Cardiac muscle cell (in vitro differentiated cells and primary cell): Measurements from ENCODE around the gene LRP8. TPM values are rescaled to one million over a fixed set of nuclear protein-coding genes. Genes with fewer than 3 reads are reported as not detected.

Source experiments
- DNase-seq, 2 donors: peaks; one replicate each; pipeline versions ENCODE4 v3.0.0 to v3.0.0-alpha.2; 2010 to 2017; ENCODE audit warnings: low read depth in 1 of 2, low spot score in 1 of 2
- H3K27ac ChIP-seq: fragments of 200-600 bp; sonication (generic); 2 replicates; pipeline ENCODE4 v1.5.1; 2016
- H3K27me3 ChIP-seq: fragments of 200-600 bp; sonication (generic); 2 replicates; pipeline ENCODE4 v1.6.0; 2016; ENCODE audit warnings: control low read depth
- H3K36me3 ChIP-seq: fragments of 200-600 bp; sonication (generic); 2 replicates; pipeline ENCODE4 v1.5.1; 2016; ENCODE audit warnings: control low read depth
- H3K4me1 ChIP-seq: fragments of 200-600 bp; sonication (generic); 2 replicates; pipeline ENCODE4 v1.8.1; 2017; ENCODE audit warnings: low read depth, mild to moderate bottlenecking, mixed run types
- H3K4me3 ChIP-seq: fragments of 200-600 bp; sonication (generic); 2 replicates; pipeline ENCODE4 v1.5.1; 2016; ENCODE audit warnings: mild to moderate bottlenecking
- H3K9me3 ChIP-seq: fragments of 200-600 bp; sonication (generic); 2 replicates; pipeline ENCODE4 v1.5.1; 2017; ENCODE audit warnings: low read depth, mild to moderate bottlenecking, control low read depth
- polyA plus RNA-seq: library from polyadenylated mRNA; unstranded; fragments of >200 nt; fragmentation: Nextera tagmentation; extraction: Ambion mirVana; gene quantifications from 2 replicates; pipeline ENCODE4 v1.2.1, GENCODE V29; 2016
- total RNA-seq: library from RNA; depleted of rRNA; stranded (reverse); fragments of >200 nt; gene quantifications from 2 replicates; pipeline ENCODE4 v1.2.3, GENCODE V29; 2016
- TF ChIP-seq, protein P1 (sequence below): IDR thresholded peaks from 2 replicates; pipeline ENCODE4 v1.5.1; 2012; ENCODE audit warnings: low read depth, mild to moderate bottlenecking, low read length

Gene LRP8
- total and polyA plus RNA-seq, 2 experiments from 2014 or later = 5.4 to 9.7 TPM

DNA sequence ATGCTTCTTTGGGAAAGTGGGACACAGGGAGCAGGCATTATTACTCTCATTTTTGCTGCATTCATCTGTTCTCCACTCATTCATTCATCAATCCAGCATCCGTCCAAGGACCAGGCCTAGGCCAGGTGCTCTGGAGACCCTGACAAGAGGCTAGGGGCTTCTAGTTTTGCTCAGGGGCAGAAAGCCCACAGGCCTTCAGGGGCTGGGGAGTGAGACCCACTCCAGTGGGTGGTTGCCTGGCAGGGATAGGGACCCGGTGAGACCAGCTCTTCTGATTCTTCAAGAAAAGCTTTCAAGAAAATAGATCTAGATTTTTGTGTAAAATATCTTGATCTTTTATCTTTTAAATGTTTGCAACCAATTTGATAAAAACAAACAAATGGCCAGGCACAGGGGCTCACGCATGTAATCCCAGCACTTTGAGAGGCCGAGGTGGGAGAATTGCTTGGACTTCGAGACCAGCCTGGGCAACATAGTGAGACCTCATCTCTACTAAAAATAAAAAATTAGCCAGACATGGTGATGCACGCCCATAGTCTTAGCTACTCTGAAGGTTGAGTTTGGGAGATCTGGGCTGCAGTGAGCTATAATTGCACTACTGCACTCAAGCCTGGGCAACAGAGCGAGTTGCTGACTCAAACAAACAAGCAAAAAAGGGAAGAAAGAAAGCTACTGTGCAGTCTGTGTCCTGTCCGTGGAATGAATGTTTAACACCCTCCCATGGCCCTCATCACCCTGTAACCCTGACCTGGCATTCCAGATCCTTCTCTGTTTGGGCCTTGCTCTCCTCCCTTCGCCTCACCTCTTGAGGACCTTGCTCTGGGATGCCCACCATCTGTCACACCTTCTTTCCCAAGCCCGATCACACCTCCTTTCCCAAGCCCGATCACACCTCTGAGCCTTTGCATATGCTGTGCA, 17.3 kb upstream of the LRP8 start:
- no peak for DNase-seq
- TF ChIP-seq, protein P1, sequence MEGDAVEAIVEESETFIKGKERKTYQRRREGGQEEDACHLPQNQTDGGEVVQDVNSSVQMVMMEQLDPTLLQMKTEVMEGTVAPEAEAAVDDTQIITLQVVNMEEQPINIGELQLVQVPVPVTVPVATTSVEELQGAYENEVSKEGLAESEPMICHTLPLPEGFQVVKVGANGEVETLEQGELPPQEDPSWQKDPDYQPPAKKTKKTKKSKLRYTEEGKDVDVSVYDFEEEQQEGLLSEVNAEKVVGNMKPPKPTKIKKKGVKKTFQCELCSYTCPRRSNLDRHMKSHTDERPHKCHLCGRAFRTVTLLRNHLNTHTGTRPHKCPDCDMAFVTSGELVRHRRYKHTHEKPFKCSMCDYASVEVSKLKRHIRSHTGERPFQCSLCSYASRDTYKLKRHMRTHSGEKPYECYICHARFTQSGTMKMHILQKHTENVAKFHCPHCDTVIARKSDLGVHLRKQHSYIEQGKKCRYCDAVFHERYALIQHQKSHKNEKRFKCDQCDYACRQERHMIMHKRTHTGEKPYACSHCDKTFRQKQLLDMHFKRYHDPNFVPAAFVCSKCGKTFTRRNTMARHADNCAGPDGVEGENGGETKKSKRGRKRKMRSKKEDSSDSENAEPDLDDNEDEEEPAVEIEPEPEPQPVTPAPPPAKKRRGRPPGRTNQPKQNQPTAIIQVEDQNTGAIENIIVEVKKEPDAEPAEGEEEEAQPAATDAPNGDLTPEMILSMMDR = no peak
- Histone ChIP-seq H3K9me3 (no peaks in the 10 kb centered on the region), H3K4me3 (no peak overlapping the region), H3K4me1 (peaks cover 6% of the 10 kb centered on the region), H3K36me3 (no peaks in the 10 kb centered on the region), H3K27me3 (no peaks in the 10 kb centered on the region), H3K27ac (no peak overlapping the region)

DNA sequence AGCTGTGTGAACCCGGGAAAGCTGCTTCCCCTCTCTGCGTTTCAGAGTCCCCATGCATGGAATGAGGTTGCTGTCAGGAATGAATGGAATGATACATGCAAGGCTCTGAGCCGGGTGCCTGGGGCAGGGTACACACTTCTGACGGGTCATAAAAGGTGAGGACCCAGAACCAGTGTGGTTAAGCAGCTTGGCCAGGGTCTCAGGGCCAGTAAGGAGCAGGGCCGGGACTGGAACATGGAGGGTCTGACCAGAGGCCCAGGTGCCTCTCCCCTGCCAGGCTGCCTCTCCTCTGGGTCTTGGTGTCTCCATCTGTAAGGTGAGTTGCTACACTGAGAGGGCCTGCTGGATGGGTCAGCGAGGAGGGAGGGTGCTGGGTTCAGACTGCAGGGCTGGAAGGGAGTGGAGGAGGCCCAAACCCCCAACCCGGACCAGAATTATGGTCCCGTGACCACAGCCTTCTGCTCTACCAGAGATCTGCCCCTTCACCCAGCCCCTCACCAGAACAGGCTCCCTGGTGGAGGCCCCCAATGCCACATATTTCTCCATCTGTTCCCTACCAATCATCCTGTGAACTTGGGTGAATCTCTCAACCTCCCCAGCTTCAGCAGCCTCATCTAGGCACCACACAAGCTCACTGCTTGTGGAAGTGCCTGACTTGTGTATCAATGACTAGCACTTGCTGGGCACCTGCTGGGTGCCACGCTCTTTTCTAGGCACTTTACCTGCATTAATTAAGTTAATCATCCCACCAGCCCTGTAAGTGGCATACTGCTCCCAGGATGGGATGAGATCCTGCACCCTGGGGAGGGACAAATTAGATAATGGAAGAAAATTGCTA, 16.2 kb upstream of the LRP8 start:
- no peaks in the 10 kb centered on the region for H3K9me3 ChIP-seq
- H3K36me3 ChIP-seq = no peaks in the 10 kb centered on the region
- DNase-seq = no peak
- H3K4me3 ChIP-seq = no peak overlapping the region
- no peaks in the 10 kb centered on the region for H3K27me3 ChIP-seq
- TF ChIP-seq, protein P1 = no peak
- H3K4me1 ChIP-seq = peaks cover 6% of the 10 kb centered on the region
- H3K27ac ChIP-seq = no peak overlapping the region

DNA sequence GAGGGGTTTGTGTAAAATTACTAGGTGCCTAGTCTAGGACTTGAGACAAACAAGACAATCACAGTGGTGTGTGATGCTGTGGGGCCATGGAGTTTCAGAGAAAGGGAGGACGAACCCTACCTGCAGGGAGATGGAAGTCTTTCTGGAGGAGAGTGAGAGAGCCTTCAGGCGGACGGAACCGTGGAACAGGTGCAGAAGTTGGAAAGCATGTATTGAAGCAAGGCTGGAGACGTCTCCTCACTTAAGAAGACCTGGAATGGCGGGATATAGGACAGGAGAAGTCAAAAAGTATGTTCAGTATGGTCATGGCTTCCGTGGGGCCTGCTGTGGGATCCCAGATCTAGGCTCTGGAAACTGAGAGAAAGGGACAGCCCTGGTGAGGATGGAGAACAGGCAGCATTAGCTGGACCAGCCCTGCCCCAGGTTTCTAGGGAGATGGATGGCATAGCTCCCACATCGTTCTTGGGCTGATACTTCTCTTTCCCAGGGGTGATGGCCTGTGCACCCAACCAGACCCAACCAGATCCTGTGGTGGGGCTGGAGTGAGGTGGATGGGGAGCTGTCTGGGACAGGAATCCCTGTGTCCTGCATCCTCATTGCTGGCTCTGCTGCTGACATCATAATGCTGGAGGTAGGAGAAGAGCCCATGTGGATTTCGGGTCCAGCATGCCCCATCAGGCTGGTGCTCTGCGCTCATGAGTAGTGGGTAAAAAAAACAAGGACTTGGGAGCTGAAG, 15.0 kb upstream of the LRP8 start:
- Histone ChIP-seq H3K27ac (no peak overlapping the region), H3K4me1 (no peaks in the 10 kb centered on the region), H3K9me3 (no peaks in the 10 kb centered on the region), H3K4me3 (no peak overlapping the region), H3K36me3 (no peaks in the 10 kb centered on the region), H3K27me3 (peaks cover 4% of the 10 kb centered on the region)
- TF ChIP-seq, protein P1 = no peak
- DNase-seq = no peak

DNA sequence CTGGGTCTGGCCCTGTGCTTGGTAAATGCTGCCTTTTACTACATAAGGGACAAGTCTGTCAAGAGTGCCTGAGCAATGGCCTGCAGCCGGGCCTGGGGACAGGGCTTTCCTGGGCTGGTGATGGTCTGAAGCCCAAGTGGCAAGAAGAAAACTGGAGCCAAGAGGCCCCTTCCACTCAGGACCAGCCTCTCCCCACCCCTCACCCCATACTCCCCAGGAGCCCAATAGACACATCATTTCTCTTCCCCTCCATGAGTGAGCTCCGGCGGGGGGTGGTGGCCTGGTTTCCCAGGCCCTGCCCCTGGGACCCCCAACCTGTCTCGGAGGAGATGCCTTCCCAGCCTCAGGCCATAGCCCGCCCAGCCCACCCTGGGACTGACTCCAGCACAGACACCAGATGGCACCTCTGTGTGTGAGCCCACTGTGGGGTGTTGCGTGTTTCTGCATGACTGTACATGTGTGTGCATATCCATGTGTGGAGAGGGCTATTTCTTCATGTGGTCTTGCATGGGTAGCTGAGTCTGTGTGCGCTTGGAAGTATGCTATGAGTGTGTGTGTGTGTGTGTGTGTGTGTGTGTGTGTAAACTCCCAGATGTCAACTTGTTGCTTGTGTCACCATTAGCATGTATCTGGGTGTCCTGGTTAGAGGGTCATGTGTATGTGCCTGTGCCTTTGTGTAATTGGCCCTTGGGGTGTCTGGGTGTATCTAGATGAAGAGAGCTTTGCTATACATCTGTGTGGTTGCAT, 14.3 kb upstream of the LRP8 start:
- no peaks in the 10 kb centered on the region for H3K4me1 ChIP-seq
- H3K4me3 ChIP-seq = no peak overlapping the region
- no peak overlapping the region for H3K27ac ChIP-seq
- peaks cover 4% of the 10 kb centered on the region for H3K27me3 ChIP-seq
- no peak for DNase-seq
- no peaks in the 10 kb centered on the region for H3K36me3 ChIP-seq
- TF ChIP-seq, protein P1 = no peak
- no peaks in the 10 kb centered on the region for H3K9me3 ChIP-seq

DNA sequence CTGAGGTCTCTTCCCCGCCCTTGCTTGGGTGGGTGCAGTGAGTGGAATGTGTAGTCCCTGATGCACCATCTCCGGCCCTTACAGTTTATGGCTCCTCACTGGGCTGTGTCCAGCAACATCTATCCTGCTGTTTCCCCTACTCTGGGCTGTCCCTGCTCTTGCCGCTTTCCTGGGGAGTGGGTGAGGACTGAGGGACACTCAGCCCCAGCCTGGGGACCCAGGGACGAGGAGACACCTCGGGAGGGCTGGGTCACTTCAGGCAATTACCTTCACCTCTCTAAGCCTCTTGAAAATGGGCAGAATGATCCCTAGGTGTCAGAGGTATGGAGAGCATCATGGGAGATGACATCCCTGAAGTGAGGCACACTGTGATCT, 13.6 kb upstream of the LRP8 start:
- DNase-seq = no peak
- H3K27me3 ChIP-seq = peaks cover 4% of the 10 kb centered on the region
- no peak overlapping the region for H3K4me3 ChIP-seq
- H3K4me1 ChIP-seq = no peaks in the 10 kb centered on the region
- no peaks in the 10 kb centered on the region for H3K9me3 ChIP-seq
- TF ChIP-seq, protein P1 = no peak
- H3K27ac ChIP-seq = no peak overlapping the region
- no peaks in the 10 kb centered on the region for H3K36me3 ChIP-seq
